HepG2 (cell line): ENCODE data around the gene CBX7. TPM values are rescaled to one million over a fixed set of nuclear protein-coding genes. Genes with fewer than 3 reads are reported as not detected.

Experiments
- ADNP ChIP-seq: sonication (generic); formaldehyde crosslinking; IDR thresholded peaks from 2 replicates; pipeline ENCODE4 v1.4.0; 2020; ENCODE audit warnings: missing genetic modification reagents
- ATF6 ChIP-seq: sonication (generic); formaldehyde crosslinking; conservative IDR thresholded peaks from 2 replicates; pipeline ENCODE4 v1.4.0; 2020; ENCODE audit warnings: missing genetic modification reagents
- ESRRA ChIP-seq: sonication (generic); formaldehyde crosslinking; IDR thresholded peaks from 2 replicates; pipeline ENCODE4 v1.5.1; 2020; ENCODE audit warnings: mild to moderate bottlenecking, low read depth, missing genetic modification reagents
- HIC2 ChIP-seq: sonication (generic); formaldehyde crosslinking; IDR thresholded peaks from 2 replicates; pipeline ENCODE4 v1.9.0; 2022; ENCODE audit warnings: low read depth, missing genetic modification reagents
- LCORL ChIP-seq, 2 experiments: fragments of 450-650 bp in 1 of 2; sonication (generic) in 1 of 2; formaldehyde crosslinking in 1 of 2; IDR thresholded peaks; 2 replicates each; pipeline versions ENCODE4 v1.5.0 to v1.6.1; 2017 to 2020; ENCODE audit warnings: antibody characterized with exemption in 1 of 2, missing genetic modification reagents in 1 of 2
- MED8 ChIP-seq: sonication (generic); formaldehyde crosslinking; IDR thresholded peaks from 2 replicates; pipeline ENCODE4 v1.8.1; 2023; ENCODE audit warnings: mild to moderate bottlenecking, missing genetic modification reagents; ENCODE audit not compliant: insufficient replicate concordance
- NCOA1 ChIP-seq: sonication (generic); formaldehyde crosslinking; IDR thresholded peaks from 2 replicates; pipeline ENCODE4 v1.9.0; 2021; ENCODE audit warnings: missing genetic modification reagents
- NR1H2 ChIP-seq: sonication (generic); formaldehyde crosslinking; IDR thresholded peaks from 2 replicates; pipeline ENCODE4 v1.8.1; 2022; ENCODE audit warnings: low read depth, missing genetic modification reagents, borderline replicate concordance
- RAD21 ChIP-seq: fragments of 450-650 bp; formaldehyde crosslinking; IDR thresholded peaks from 2 replicates; pipeline ENCODE4 v1.5.0; 2020; ENCODE audit warnings: mild to moderate bottlenecking
- SATB2 ChIP-seq: sonication (generic); formaldehyde crosslinking; IDR thresholded peaks from 2 replicates; pipeline ENCODE4 v1.5.0; 2020; ENCODE audit warnings: missing genetic modification reagents
- SRF ChIP-seq: IDR thresholded peaks from 2 replicates; pipeline ENCODE4 v1.6.1; 2011; ENCODE audit warnings: mild to moderate bottlenecking, low read depth, low read length, moderate library complexity
- ZBTB42 ChIP-seq: sonication (generic); formaldehyde crosslinking; IDR thresholded peaks from 2 replicates; pipeline ENCODE4 v1.5.0; 2020; ENCODE audit warnings: mild to moderate bottlenecking, missing genetic modification reagents
- ZNF3 ChIP-seq: IDR thresholded peaks from 2 replicates; pipeline ENCODE4 v1.7.0; 2017; ENCODE audit warnings: inconsistent platforms
- ZNF367 ChIP-seq: sonication (generic); formaldehyde crosslinking; IDR thresholded peaks from 2 replicates; pipeline ENCODE4 v1.4.0; 2020; ENCODE audit warnings: missing genetic modification reagents, borderline replicate concordance
- ZNF660 ChIP-seq: sonication (generic); formaldehyde crosslinking; IDR thresholded peaks from 2 replicates; pipeline ENCODE4 v1.5.1; 2020; ENCODE audit warnings: mild to moderate bottlenecking, low read depth, missing genetic modification reagents, borderline replicate concordance
- ZNF768 ChIP-seq: sonication (generic); formaldehyde crosslinking; IDR thresholded peaks from 2 replicates; pipeline ENCODE4 v1.4.0; 2020; ENCODE audit warnings: missing genetic modification reagents
- ZSCAN29 ChIP-seq: sonication (generic); formaldehyde crosslinking; conservative IDR thresholded peaks from 2 replicates; pipeline ENCODE4 v1.4.0; 2020; ENCODE audit warnings: mild to moderate bottlenecking, missing genetic modification reagents
- polyA plus RNA-seq, 8 experiments: library from polyadenylated mRNA; depleted of rRNA in 3 of 8; stranded (reverse) in 7 of 8; unstranded in 1 of 8; fragments of >200 nt; fragmentation: Illumina TruSeq in 4 of 8; extraction: Trizol in 4 of 8; gene quantifications; 2 replicates each; pipeline versions ENCODE4 v1.2.1 to v1.2.3, GENCODE V29; 2011 to 2016; ENCODE audit warnings: low read depth in 4 of 8, missing spikeins in 1 of 8, mixed read lengths in 1 of 8; ENCODE audit not compliant: insufficient read depth in 1 of 8
- total RNA-seq, 5 experiments: library from RNA; depleted of rRNA; stranded (reverse); fragments of >200 nt; fragmentation: Illumina TruSeq; extraction: Trizol; gene quantifications; 2 replicates each; pipeline ENCODE4 v1.2.3, GENCODE V29; 2016; ENCODE audit warnings: low read depth in 1 of 5
- TF ChIP-seq, protein P1 (sequence below): IDR thresholded peaks from 2 replicates; pipeline ENCODE4 v1.6.1; 2018; ENCODE audit warnings: missing genetic modification reagents
- TF ChIP-seq, protein P2 (sequence below), 2 experiments: IDR thresholded peaks; 2 replicates each; pipeline ENCODE4 v1.6.1; 2011 to 2012; ENCODE audit warnings: low read length in 2 of 2, borderline replicate concordance in 1 of 2, low read depth in 1 of 2, mild to moderate bottlenecking in 1 of 2, moderate library complexity in 1 of 2

Gene CBX7
- total and polyA plus RNA-seq, 2 of the 13 experiments (the other 11 are each of a cell fraction or from before 2014, with no cell fraction given) = 0.35 to 4.9 TPM

- TF ChIP-seq ESRRA (CRISPR knock-in tag) = no peak
- TF ChIP-seq NCOA1 = no peak
- TF ChIP-seq SATB2 = no peak
- TF ChIP-seq LCORL (IDR thresholded peaks at IDR 0.05) = no peak
- TF ChIP-seq LCORL (CRISPR knock-in tag; IDR thresholded peaks at IDR 0.05) = 0 out of 2 replicates have a peak, but pooled peaks have one; percentile 26
- TF ChIP-seq, protein P1, sequence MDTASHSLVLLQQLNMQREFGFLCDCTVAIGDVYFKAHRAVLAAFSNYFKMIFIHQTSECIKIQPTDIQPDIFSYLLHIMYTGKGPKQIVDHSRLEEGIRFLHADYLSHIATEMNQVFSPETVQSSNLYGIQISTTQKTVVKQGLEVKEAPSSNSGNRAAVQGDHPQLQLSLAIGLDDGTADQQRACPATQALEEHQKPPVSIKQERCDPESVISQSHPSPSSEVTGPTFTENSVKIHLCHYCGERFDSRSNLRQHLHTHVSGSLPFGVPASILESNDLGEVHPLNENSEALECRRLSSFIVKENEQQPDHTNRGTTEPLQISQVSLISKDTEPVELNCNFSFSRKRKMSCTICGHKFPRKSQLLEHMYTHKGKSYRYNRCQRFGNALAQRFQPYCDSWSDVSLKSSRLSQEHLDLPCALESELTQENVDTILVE (CRISPR knock-in tag) = no peak
- TF ChIP-seq NR1H2 (CRISPR knock-in tag) = no peak
- TF ChIP-seq ZNF660 (CRISPR knock-in tag) = no peak
- no peak for TF ChIP-seq MED8 (CRISPR knock-in tag)
- TF ChIP-seq ZBTB42 (CRISPR knock-in tag) = peak; percentile 96
- no peak for TF ChIP-seq ADNP (CRISPR knock-in tag)
- TF ChIP-seq SRF = no peak
- TF ChIP-seq ZSCAN29 = no peak
- TF ChIP-seq ZNF367 = no peak
- TF ChIP-seq HIC2 (CRISPR knock-in tag) = no peak
- TF ChIP-seq, protein P2, sequence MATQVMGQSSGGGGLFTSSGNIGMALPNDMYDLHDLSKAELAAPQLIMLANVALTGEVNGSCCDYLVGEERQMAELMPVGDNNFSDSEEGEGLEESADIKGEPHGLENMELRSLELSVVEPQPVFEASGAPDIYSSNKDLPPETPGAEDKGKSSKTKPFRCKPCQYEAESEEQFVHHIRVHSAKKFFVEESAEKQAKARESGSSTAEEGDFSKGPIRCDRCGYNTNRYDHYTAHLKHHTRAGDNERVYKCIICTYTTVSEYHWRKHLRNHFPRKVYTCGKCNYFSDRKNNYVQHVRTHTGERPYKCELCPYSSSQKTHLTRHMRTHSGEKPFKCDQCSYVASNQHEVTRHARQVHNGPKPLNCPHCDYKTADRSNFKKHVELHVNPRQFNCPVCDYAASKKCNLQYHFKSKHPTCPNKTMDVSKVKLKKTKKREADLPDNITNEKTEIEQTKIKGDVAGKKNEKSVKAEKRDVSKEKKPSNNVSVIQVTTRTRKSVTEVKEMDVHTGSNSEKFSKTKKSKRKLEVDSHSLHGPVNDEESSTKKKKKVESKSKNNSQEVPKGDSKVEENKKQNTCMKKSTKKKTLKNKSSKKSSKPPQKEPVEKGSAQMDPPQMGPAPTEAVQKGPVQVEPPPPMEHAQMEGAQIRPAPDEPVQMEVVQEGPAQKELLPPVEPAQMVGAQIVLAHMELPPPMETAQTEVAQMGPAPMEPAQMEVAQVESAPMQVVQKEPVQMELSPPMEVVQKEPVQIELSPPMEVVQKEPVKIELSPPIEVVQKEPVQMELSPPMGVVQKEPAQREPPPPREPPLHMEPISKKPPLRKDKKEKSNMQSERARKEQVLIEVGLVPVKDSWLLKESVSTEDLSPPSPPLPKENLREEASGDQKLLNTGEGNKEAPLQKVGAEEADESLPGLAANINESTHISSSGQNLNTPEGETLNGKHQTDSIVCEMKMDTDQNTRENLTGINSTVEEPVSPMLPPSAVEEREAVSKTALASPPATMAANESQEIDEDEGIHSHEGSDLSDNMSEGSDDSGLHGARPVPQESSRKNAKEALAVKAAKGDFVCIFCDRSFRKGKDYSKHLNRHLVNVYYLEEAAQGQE (IDR thresholded peaks at IDR 0.05; ENCODE audit: borderline replicate concordance in 1 of 2, low read depth in 1 of 2, low read length in 2 of 2) = no peak
- TF ChIP-seq RAD21 (CRISPR knock-in tag) = peak; percentile 84
- TF ChIP-seq ZNF768 (CRISPR knock-in tag) = peak; percentile 20; the same call in 1 of the 2 replicates
- TF ChIP-seq ZNF3 (CRISPR knock-in tag) = no peak
- no peak for TF ChIP-seq ATF6 (CRISPR knock-in tag)
Measured at GRCh38 chr22:39135092-39135896, 17.2 kb downstream of the CBX7 start (continued).
